Activated CD4-positive, alpha-beta T cell treated with anti-CD3 and anti-CD28 coated beads, Interleukin-2, amount 10 ng/mL, durations not matched to agents 7 days and 5 days (primary cell): Measurements from ENCODE around the gene DNAH7. TPM values are rescaled to one million over a fixed set of nuclear protein-coding genes. Genes with fewer than 3 reads are reported as not detected.

Experiments used
- CTCF ChIA-PET: fragments of 350-600 bp; sonication (Branson Sonifier 250); formaldehyde crosslinking; loops from one replicate; lab custom pipeline; 2021; ENCODE audit warnings: antibody characterized with exemption; lab: Charles Lee
- POLR2A ChIA-PET: fragments of 350-600 bp; sonication (Branson Sonifier 250); formaldehyde crosslinking; loops from one replicate; lab custom pipeline; 2021; ENCODE audit warnings: antibody characterized with exemption; lab: Charles Lee
- DNase-seq: peaks from one replicate; pipeline ENCODE4 v3.0.0-alpha.2; 2020
- H3K27ac Mint-ChIP-seq: one replicate; pipeline ENCODE4 v1.8.0; 2021; ENCODE audit warnings: mild to moderate bottlenecking, moderate library complexity, mixed read lengths
- H3K27me3 Mint-ChIP-seq: one replicate; pipeline ENCODE4 v1.8.0; 2021; ENCODE audit warnings: mixed read lengths
- H3K36me3 Mint-ChIP-seq: one replicate; pipeline ENCODE4 v1.8.0; 2021; ENCODE audit warnings: low read depth, mixed read lengths
- H3K4me1 Mint-ChIP-seq: one replicate; pipeline ENCODE4 v1.8.0; 2021; ENCODE audit warnings: mixed read lengths
- H3K4me3 Mint-ChIP-seq: one replicate; pipeline ENCODE4 v1.8.0; 2021; ENCODE audit warnings: mild to moderate bottlenecking, moderate library complexity, mixed read lengths
- H3K9me3 Mint-ChIP-seq: one replicate; pipeline ENCODE4 v1.8.0; 2021; ENCODE audit warnings: mixed read lengths
- total RNA-seq, 2 experiments: library from RNA; stranded (reverse); gene quantifications; one replicate each; pipeline ENCODE4 v1.2.3, GENCODE V29; 2021

Gene DNAH7
- total RNA-seq, 2 experiments from 2014 or later: 0.04 TPM; not detected in 1

DNA sequence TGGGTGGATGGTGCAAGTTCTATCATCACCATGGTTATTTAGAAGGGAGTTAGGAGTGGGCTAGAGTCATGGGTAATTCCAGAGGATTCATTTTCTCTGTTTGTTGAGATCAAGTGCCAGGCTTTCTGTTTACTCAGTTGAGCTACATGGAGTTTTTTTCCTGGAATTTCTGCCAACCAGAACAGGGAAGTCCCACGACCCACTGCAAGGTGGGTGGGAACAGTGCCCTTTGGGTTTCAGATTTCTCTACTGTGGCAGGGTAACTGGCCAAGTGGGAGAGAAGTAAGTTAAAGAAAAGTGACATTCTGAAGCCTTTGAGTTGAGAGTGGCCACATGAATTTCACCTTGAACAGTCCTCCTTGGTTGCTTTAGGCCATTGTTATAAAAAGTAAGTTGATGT is 272.8 kb downstream of the DNAH7 start:
- Mint-ChIP-seq H3K9me3 (no peaks in the 10 kb centered on the region), H3K4me3 (no peak overlapping the region), H3K27ac (no peak overlapping the region), H3K4me1 (no peaks in the 10 kb centered on the region), H3K27me3 (no peaks in the 10 kb centered on the region), H3K36me3 (no peaks in the 10 kb centered on the region)
- ChIA-PET POLR2A (no interaction called here), CTCF (no interaction called here)
- no peak for DNase-seq

DNA sequence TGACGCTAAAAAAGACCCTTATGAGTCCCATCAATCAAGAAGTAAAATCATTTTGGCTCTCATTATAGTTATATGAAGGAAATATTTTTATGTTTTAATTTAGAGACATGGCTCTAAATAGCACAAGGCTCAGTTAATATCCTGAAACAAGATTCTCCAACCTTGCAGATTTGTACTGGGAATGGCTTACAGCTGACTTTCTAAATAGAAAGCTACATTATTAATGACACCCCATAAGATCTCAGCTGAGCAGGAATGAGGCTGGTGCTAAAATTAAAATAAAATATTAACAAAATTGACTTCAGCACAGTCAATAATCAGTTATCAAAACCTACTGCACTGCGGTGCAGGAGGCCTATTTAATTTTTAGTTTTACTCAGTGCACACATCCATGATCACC is 274.8 kb downstream of the DNAH7 start:
- DNase-seq: no peak
- H3K36me3 Mint-ChIP-seq: no peaks in the 10 kb centered on the region
- ChIA-PET POLR2A (no interaction called here), CTCF (interaction anchor here (0.9 kb wide), 1 partner anchor 9 kb away, joined by 3 read pairs; no protein-coding TSS in a partner anchor)
- H3K4me1 Mint-ChIP-seq: no peaks in the 10 kb centered on the region
- no peak overlapping the region for H3K4me3 Mint-ChIP-seq
- H3K27ac Mint-ChIP-seq: no peak overlapping the region
- peaks cover 3% of the 10 kb centered on the region for H3K9me3 Mint-ChIP-seq
- peaks cover 3% of the 10 kb centered on the region for H3K27me3 Mint-ChIP-seq

DNA sequence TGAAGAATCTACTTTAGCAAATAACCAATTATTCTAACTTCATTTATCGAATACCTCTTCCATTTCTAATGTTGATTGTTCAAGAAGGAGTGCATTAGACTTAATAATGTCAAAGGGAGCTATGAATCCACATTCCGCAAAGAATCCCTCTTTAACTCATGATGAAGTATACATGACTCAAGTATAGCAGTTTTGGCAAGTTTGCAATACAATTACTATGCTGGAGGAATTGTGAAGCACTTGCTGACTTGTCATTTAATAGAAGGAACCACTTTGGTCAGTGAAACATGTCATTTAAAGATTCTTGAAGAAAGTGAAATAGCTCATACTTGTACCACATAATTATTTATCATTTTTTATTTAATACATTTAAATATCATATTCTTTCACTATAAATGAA is 286.5 kb downstream of the DNAH7 start:
- ChIA-PET POLR2A (no interaction called here), CTCF (no interaction called here)
- Mint-ChIP-seq H3K27me3 (peaks cover 5% of the 10 kb centered on the region), H3K4me1 (no peaks in the 10 kb centered on the region), H3K36me3 (no peaks in the 10 kb centered on the region), H3K9me3 (no peaks in the 10 kb centered on the region), H3K4me3 (no peak overlapping the region), H3K27ac (no peak overlapping the region)
- DNase-seq: no peak

GRCh38 chr2:195779491-195779890 is 289.1 kb downstream of the DNAH7 start:
- H3K4me1 Mint-ChIP-seq: no peaks in the 10 kb centered on the region
- no peak overlapping the region for H3K27ac Mint-ChIP-seq
- peaks cover 5% of the 10 kb centered on the region for H3K27me3 Mint-ChIP-seq
- H3K4me3 Mint-ChIP-seq: no peak overlapping the region
- ChIA-PET POLR2A (no interaction called here), CTCF (interaction anchor here (0.7 kb wide), 1 partner anchor 52 kb away, joined by 3 read pairs; no protein-coding TSS in a partner anchor)
- no peaks in the 10 kb centered on the region for H3K9me3 Mint-ChIP-seq
- no peak for DNase-seq
- H3K36me3 Mint-ChIP-seq: no peaks in the 10 kb centered on the region

- peaks cover 2% of the 10 kb centered on the region for H3K27me3 Mint-ChIP-seq
- H3K27ac Mint-ChIP-seq: no peak overlapping the region
- H3K36me3 Mint-ChIP-seq: no peaks in the 10 kb centered on the region
- H3K4me3 Mint-ChIP-seq: no peak overlapping the region
- DNase-seq: no peak
- ChIA-PET CTCF (no interaction called here), POLR2A (no interaction called here)
- H3K9me3 Mint-ChIP-seq: peaks cover 2% of the 10 kb centered on the region
- H3K4me1 Mint-ChIP-seq: no peaks in the 10 kb centered on the region
Measured at GRCh38 chr2:195769975-195770374, 298.7 kb downstream of the DNAH7 start.

DNA sequence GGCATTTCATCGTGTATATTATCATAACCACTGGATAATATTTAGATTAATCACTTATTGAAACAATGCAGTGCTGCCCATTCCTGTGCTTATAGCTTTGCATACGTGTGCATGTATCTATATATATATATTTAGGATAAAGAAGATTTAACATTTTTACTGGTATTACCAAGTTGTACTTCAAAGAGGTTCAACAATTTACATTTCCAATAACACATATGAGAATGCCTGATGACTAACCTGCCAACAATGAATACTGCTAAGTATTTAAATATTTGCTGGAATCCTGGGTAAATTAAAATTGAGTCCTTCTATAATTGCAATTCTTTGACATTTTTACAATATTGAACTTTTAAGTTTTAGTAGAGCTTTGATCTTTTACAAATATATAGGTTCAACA is 300.2 kb downstream of the DNAH7 start:
- ChIA-PET CTCF (no interaction called here), POLR2A (no interaction called here)
- DNase-seq: no peak
- Mint-ChIP-seq H3K27ac (no peak overlapping the region), H3K36me3 (no peaks in the 10 kb centered on the region), H3K4me3 (no peak overlapping the region), H3K27me3 (peaks cover 2% of the 10 kb centered on the region), H3K9me3 (peaks cover 2% of the 10 kb centered on the region), H3K4me1 (no peaks in the 10 kb centered on the region)

- no peak overlapping the region for H3K4me3 Mint-ChIP-seq
- DNase-seq: no peak
- H3K9me3 Mint-ChIP-seq: peaks cover 2% of the 10 kb centered on the region
- ChIA-PET POLR2A (no interaction called here), CTCF (no interaction called here)
- peaks cover 4% of the 10 kb centered on the region for H3K27me3 Mint-ChIP-seq
- no peaks in the 10 kb centered on the region for H3K4me1 Mint-ChIP-seq
- no peaks in the 10 kb centered on the region for H3K36me3 Mint-ChIP-seq
- no peak overlapping the region for H3K27ac Mint-ChIP-seq
Measured at GRCh38 chr2:195766691-195767090, 301.9 kb downstream of the DNAH7 start.

GRCh38 chr2:195763866-195764265 is 304.8 kb downstream of the DNAH7 start:
- Mint-ChIP-seq H3K9me3 (peaks cover 9% of the 10 kb centered on the region), H3K27ac (no peak overlapping the region), H3K4me3 (no peak overlapping the region), H3K4me1 (no peaks in the 10 kb centered on the region), H3K36me3 (no peaks in the 10 kb centered on the region), H3K27me3 (peaks cover 8% of the 10 kb centered on the region)
- ChIA-PET POLR2A (no interaction called here), CTCF (interaction anchor here (0.6 kb wide), 1 partner anchor 96 kb away, joined by 4 read pairs; no protein-coding TSS in a partner anchor)
- DNase-seq: no peak

GRCh38 chr2:195759877-195760276 is 308.8 kb downstream of the DNAH7 start:
- no peak overlapping the region for H3K27ac Mint-ChIP-seq
- POLR2A ChIA-PET: no interaction called here
- CTCF ChIA-PET: interaction anchor here (1.1 to 1.5 kb wide), 2 partner anchors 10 to 28 kb away, joined by 3 read pairs; no protein-coding TSS in a partner anchor
- no peaks in the 10 kb centered on the region for H3K4me1 Mint-ChIP-seq
- no peak overlapping the region for H3K4me3 Mint-ChIP-seq
- H3K27me3 Mint-ChIP-seq: peaks cover 6% of the 10 kb centered on the region
- H3K36me3 Mint-ChIP-seq: no peaks in the 10 kb centered on the region
- no peak for DNase-seq
- peaks cover 7% of the 10 kb centered on the region for H3K9me3 Mint-ChIP-seq

DNA sequence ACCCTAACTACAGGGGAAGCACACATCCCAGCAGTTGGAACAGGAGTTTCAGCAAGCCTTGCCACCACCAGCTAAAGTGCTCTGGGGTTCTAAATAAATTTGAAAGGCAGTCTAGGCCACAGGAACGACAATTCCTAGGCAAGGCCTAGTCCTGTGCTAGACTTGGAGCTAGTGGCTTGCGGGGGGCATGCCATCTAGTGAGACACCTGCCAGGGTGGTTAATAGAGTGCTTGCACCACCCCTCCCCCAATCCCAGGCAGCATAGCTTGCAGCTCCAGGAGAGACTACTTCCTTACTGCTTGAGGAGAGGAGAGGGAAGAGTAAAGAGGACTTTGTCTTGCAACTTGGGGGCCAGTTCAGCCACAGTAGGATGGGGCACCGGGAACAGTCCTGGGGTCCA is 309.8 kb downstream of the DNAH7 start:
- no peaks in the 10 kb centered on the region for H3K4me1 Mint-ChIP-seq
- H3K27me3 Mint-ChIP-seq: peaks cover 6% of the 10 kb centered on the region
- no peak overlapping the region for H3K4me3 Mint-ChIP-seq
- ChIA-PET POLR2A (no interaction called here), CTCF (interaction anchor here (1.5 kb wide), 1 partner anchor 9 kb away, joined by 3 read pairs; no protein-coding TSS in a partner anchor)
- H3K27ac Mint-ChIP-seq: no peak overlapping the region
- no peak for DNase-seq
- H3K9me3 Mint-ChIP-seq: peaks cover 7% of the 10 kb centered on the region
- no peaks in the 10 kb centered on the region for H3K36me3 Mint-ChIP-seq

DNA sequence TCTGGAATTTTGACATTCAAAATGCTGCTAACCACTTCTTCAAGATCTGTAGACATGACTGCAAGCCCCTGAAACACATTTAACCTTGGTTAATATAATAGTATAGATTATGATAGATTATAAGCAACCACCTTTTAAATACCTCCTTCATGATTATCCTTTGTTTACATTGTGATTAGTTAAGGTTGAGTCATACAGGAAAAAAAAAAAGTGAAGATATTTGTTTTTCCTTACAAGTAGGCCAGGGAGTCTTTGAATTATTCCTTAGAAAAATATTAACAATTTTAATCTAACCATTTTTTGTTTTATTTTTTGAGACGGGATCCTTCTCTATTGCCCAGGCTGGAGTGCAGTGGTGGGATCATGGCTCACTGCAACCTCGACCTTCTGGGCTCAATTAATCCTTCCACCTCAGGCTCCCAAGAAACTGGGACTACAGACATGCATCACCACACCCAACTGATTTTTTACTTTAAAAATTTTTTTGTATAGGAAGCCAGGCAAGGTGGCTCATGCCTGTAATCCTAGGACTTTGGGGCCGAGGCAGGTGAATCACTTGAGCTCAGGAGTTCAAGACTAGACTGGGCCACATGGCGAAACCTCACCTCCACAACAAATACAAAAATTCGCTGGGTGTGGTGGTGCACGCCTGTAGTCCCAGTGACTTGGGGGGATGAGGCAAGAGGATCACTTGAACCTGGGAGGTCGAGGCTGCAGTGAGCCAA is 312.3 kb downstream of the DNAH7 start:
- Mint-ChIP-seq H3K9me3 (peaks cover 7% of the 10 kb centered on the region), H3K4me1 (no peaks in the 10 kb centered on the region), H3K36me3 (no peaks in the 10 kb centered on the region), H3K27me3 (peaks cover 4% of the 10 kb centered on the region), H3K4me3 (no peak overlapping the region), H3K27ac (no peak overlapping the region)
- CTCF ChIA-PET: no interaction called here
- POLR2A ChIA-PET: no interaction called here
- no peak for DNase-seq

DNA sequence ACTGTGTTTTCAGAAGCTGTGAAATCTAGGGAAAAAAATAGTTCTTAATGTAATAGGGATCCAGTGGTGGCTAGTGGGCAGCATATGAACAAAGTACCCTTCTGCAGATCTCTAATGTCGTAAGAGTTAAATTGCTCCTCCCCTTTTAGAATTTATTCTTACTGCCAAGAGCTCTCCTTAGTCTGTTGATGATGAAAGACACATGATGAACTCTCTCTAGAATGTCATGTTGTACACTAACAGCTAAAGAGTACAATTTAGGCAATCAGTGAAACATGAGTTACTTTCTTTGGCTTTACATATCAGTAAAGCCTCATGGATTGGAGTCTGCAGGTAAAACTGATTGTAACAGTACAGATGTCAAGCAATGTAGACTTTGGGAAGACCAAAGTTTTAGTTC is 327.4 kb downstream of the DNAH7 start:
- CTCF ChIA-PET: interaction anchor here (0.8 kb wide), 1 partner anchor 542 kb away, joined by 3 read pairs; no protein-coding TSS in a partner anchor
- H3K27ac Mint-ChIP-seq: no peak overlapping the region
- H3K36me3 Mint-ChIP-seq: peaks cover 27% of the 10 kb centered on the region
- no peak overlapping the region for H3K4me3 Mint-ChIP-seq
- POLR2A ChIA-PET: no interaction called here
- no peak for DNase-seq
- H3K4me1 Mint-ChIP-seq: no peaks in the 10 kb centered on the region
- no peaks in the 10 kb centered on the region for H3K27me3 Mint-ChIP-seq
- H3K9me3 Mint-ChIP-seq: peaks cover 9% of the 10 kb centered on the region

- ChIA-PET CTCF (interaction anchor here (0.6 kb wide), 1 partner anchor 77 kb away, joined by 4 read pairs; no protein-coding TSS in a partner anchor), POLR2A (no interaction called here)
- Mint-ChIP-seq H3K27me3 (no peaks in the 10 kb centered on the region), H3K27ac (no peak overlapping the region), H3K9me3 (peaks cover 4% of the 10 kb centered on the region), H3K4me1 (no peaks in the 10 kb centered on the region), H3K4me3 (no peak overlapping the region), H3K36me3 (peaks cover 38% of the 10 kb centered on the region)
- no peak for DNase-seq
Measured at GRCh38 chr2:195737511-195738325, 330.9 kb downstream of the DNAH7 start.
